IgD-negative memory B cell (primary cell): ENCODE results near the gene KCP. TPM values are rescaled to one million over a fixed set of nuclear protein-coding genes. Genes with fewer than 3 reads are reported as not detected.

Source experiments
- H3K27ac Mint-ChIP-seq, 3 donors: one replicate each; pipeline ENCODE4 v1.8.0; 2020 to 2022; ENCODE audit warnings: mild to moderate bottlenecking in 3 of 3, mixed read lengths in 3 of 3, moderate library complexity in 1 of 3
- H3K27me3 Mint-ChIP-seq: one replicate; pipeline ENCODE4 v1.8.0; 2021; ENCODE audit warnings: mixed read lengths
- H3K36me3 Mint-ChIP-seq: one replicate; pipeline ENCODE4 v1.8.0; 2020; ENCODE audit warnings: mild to moderate bottlenecking, mixed read lengths
- H3K4me1 Mint-ChIP-seq, 3 donors: one replicate each; pipeline ENCODE4 v1.8.0; 2020 to 2022; ENCODE audit warnings: mixed read lengths in 3 of 3, mild to moderate bottlenecking in 1 of 3
- H3K4me3 Mint-ChIP-seq, 4 donors: one replicate each; pipeline ENCODE4 v1.8.0; 2020 to 2022; ENCODE audit warnings: mild to moderate bottlenecking in 4 of 4, mixed read lengths in 4 of 4, moderate library complexity in 3 of 4
- H3K9me3 Mint-ChIP-seq, 3 donors: one replicate each; pipeline ENCODE4 v1.8.0; 2020 to 2021; ENCODE audit warnings: mixed read lengths in 3 of 3, mild to moderate bottlenecking in 1 of 3
- polyA plus RNA-seq: library from polyadenylated mRNA; unstranded; fragments of 300-500 nt; fragmentation: Illumina TruSeq; gene quantifications from one replicate; pipeline ENCODE4 v1.2.3, GENCODE V29; 2021

The KCP gene
- polyA plus RNA-seq, 1 donor from 2014 or later, result 0.26 TPM

DNA sequence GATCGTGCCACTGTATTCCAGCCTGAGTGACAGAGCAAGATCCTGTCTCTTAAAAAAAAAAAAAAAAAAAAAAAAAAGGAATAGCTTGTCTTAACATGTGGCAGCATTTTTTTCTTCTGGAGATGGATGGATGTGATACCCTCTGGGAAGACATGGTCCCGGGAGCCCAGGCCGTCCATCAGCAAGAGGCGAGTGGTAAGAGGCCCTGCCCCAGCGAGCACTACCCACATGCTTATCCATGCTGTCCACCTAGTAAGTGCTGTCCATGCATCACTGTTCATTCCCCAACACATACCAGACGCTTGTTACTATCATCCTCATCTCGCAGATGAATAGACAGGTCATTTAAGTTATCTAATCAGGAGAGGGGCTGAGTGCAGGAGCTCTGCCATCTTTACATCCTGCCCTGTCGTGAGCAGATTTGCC lies 35.0 kb downstream of the KCP start:
- H3K9me3 Mint-ChIP-seq, result no peaks in the 10 kb centered on the region
- H3K4me3 Mint-ChIP-seq, result no peak overlapping the region
- H3K4me1 Mint-ChIP-seq, result peaks cover 0 to 6% (median 2%) of the 10 kb centered on the region in 3 donors
- H3K27ac Mint-ChIP-seq, result no peak overlapping the region
- no peaks in the 10 kb centered on the region for H3K27me3 Mint-ChIP-seq
- H3K36me3 Mint-ChIP-seq, result peaks cover 2% of the 10 kb centered on the region

GRCh38 chr7:128874140-128875031 lies 36.1 kb downstream of the KCP start:
- peaks cover 5 to 11% (median 7%) of the 10 kb centered on the region in 3 donors for H3K4me1 Mint-ChIP-seq
- no peak overlapping the region for H3K4me3 Mint-ChIP-seq
- H3K36me3 Mint-ChIP-seq, result peaks cover 4% of the 10 kb centered on the region
- no peak overlapping the region for H3K27ac Mint-ChIP-seq
- peaks cover 6% of the 10 kb centered on the region for H3K27me3 Mint-ChIP-seq
- H3K9me3 Mint-ChIP-seq, result no peaks in the 10 kb centered on the region

GRCh38 chr7:128873234-128873633 lies 37.3 kb downstream of the KCP start:
- Mint-ChIP-seq H3K9me3 (no peaks in the 10 kb centered on the region), H3K27ac (no peak overlapping the region), H3K4me1 (peaks cover 5 to 11% (median 9%) of the 10 kb centered on the region in 3 donors), H3K36me3 (peaks cover 4% of the 10 kb centered on the region), H3K4me3 (no peak overlapping the region), H3K27me3 (peaks cover 6% of the 10 kb centered on the region)

GRCh38 chr7:128872394-128872824 lies 38.1 kb downstream of the KCP start:
- Mint-ChIP-seq H3K36me3 (peaks cover 4% of the 10 kb centered on the region), H3K4me1 (peaks cover 7 to 11% (median 10%) of the 10 kb centered on the region in 3 donors), H3K9me3 (no peaks in the 10 kb centered on the region), H3K27me3 (peaks cover 6% of the 10 kb centered on the region), H3K4me3 (no peak overlapping the region), H3K27ac (peak overlapping the region in 1 of 3 donors; percentile 41)

DNA sequence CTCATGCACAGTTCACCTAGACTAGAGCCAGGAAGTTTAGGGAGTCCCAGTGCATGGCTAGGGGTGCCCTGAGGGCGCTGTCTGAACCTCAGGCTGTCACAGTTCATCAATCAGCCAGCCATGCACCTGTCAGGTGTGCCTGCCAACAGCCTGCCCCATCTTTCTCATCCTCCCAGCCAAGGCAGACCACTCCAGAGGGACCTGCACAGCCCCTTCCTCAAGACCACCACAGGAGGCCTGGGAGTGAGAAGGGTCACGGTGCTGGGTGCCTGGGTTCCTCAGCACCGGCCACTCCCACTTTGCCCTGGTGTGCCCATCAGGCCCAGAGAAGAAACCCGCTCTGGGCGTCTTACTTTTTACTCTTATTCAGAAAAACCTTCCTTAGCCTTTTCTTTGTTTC lies 39.5 kb downstream of the KCP start:
- Mint-ChIP-seq H3K4me3 (peak overlapping the region in 3 of 4 donors; percentile 27 to 65 (median 54)), H3K27me3 (peaks cover 6% of the 10 kb centered on the region), H3K36me3 (peaks cover 4% of the 10 kb centered on the region), H3K4me1 (peaks cover 7 to 15% (median 15%) of the 10 kb centered on the region in 3 donors), H3K27ac (peak overlapping the region in 2 of 3 donors; percentile 43 to 79), H3K9me3 (no peaks in the 10 kb centered on the region)

DNA sequence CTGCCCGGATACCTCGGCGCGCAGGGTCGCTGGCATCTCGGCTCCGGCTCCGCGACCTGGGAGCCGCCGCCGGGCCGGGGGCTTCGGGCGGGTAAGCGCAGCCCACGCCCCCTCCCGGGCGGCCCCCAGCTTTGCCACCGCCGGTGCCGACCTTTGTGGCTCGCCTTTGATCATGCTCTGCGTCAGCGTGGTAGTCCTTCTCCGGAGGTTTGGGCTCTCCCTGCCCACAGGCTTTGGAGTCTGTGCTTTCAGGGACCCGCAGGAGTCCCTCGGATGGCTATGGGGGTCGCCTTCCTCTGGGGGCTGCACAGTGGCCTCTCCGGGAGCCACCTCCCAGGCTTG lies 40.6 kb downstream of the KCP start:
- H3K27ac Mint-ChIP-seq, result peak overlapping the region in 1 of 3 donors; percentile 79
- peaks cover 11% of the 10 kb centered on the region for H3K36me3 Mint-ChIP-seq
- peaks cover 6% of the 10 kb centered on the region for H3K27me3 Mint-ChIP-seq
- H3K9me3 Mint-ChIP-seq, result no peaks in the 10 kb centered on the region
- H3K4me1 Mint-ChIP-seq, result peaks cover 8 to 16% (median 15%) of the 10 kb centered on the region in 3 donors
- peak overlapping the region; percentile 64 to 90 (median 76) for H3K4me3 Mint-ChIP-seq

GRCh38 chr7:128869138-128869943 lies 41.2 kb downstream of the KCP start:
- Mint-ChIP-seq H3K9me3 (no peaks in the 10 kb centered on the region), H3K4me1 (peaks cover 12 to 20% (median 15%) of the 10 kb centered on the region in 3 donors)

GRCh38 chr7:128868624-128869137 lies 41.8 kb downstream of the KCP start:
- no peaks in the 10 kb centered on the region for H3K9me3 Mint-ChIP-seq
- H3K27me3 Mint-ChIP-seq, result peaks cover 6% of the 10 kb centered on the region
- peak overlapping the region in 3 of 4 donors; percentile 71 to 81 (median 74) for H3K4me3 Mint-ChIP-seq
- H3K27ac Mint-ChIP-seq, result peak overlapping the region in 1 of 3 donors; percentile 71
- peaks cover 16 to 21% (median 17%) of the 10 kb centered on the region in 3 donors for H3K4me1 Mint-ChIP-seq
- peaks cover 11% of the 10 kb centered on the region for H3K36me3 Mint-ChIP-seq

More at GRCh38 chr7:128869138-128869943, 41.2 kb downstream of the KCP start:
- H3K4me3 Mint-ChIP-seq, result peak overlapping the region in 3 of 4 donors; percentile 71 to 83 (median 81)
- peaks cover 6% of the 10 kb centered on the region for H3K27me3 Mint-ChIP-seq
- peak overlapping the region in 1 of 3 donors; percentile 71 for H3K27ac Mint-ChIP-seq
- H3K36me3 Mint-ChIP-seq, result peaks cover 11% of the 10 kb centered on the region

DNA sequence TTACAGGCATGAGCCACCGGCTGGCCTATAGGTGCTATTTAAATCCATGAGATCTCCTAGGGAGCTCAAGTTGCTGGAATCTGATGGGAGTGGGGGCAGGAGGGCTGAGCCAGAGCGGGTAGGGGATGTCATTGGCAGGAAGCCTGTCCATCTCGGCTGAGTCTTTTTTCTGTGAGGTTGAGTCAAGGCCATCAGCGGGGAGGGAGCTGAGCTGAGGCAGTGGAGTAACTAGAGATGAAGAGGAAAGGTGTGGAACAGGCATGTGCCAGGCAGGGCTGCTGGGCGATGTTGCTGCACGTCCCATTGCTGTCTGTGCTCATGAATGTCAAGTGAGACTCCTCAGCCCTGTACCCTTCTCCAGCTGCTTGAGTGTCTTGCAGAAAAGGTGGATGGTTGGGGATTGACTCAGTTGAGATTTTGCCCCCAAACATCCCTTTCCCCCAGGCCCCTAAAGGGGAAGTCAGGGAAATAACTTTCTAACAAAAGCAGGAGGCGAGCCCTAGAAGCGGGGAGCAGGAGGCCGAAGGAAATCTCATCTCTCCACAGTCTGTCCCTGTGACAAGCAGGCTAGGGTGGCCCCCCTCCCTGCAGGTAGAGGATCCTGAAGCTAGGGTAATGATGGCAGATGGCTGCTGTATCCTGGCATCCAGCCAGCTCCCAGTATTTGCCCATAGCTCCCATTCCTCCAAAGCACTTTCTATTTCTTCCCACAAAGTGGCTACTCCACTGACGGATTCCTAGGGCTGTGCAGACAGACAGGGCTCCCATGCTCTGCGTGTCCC lies 42.5 kb downstream of the KCP start:
- Mint-ChIP-seq H3K4me3 (peak overlapping the region in 3 of 4 donors; percentile 42 to 74 (median 45)), H3K4me1 (peaks cover 18 to 27% (median 19%) of the 10 kb centered on the region in 3 donors), H3K27ac (peak overlapping the region in 2 of 3 donors; percentile 63 to 71), H3K36me3 (peaks cover 11% of the 10 kb centered on the region), H3K27me3 (peaks cover 6% of the 10 kb centered on the region), H3K9me3 (no peaks in the 10 kb centered on the region)

GRCh38 chr7:128867241-128867640 lies 43.3 kb downstream of the KCP start:
- no peak overlapping the region for H3K27ac Mint-ChIP-seq
- H3K4me3 Mint-ChIP-seq, result peak overlapping the region in 2 of 4 donors; percentile 1 to 19
- no peaks in the 10 kb centered on the region for H3K9me3 Mint-ChIP-seq
- peaks cover 11% of the 10 kb centered on the region for H3K36me3 Mint-ChIP-seq
- peaks cover 6% of the 10 kb centered on the region for H3K27me3 Mint-ChIP-seq
- peaks cover 24 to 35% (median 24%) of the 10 kb centered on the region in 3 donors for H3K4me1 Mint-ChIP-seq

DNA sequence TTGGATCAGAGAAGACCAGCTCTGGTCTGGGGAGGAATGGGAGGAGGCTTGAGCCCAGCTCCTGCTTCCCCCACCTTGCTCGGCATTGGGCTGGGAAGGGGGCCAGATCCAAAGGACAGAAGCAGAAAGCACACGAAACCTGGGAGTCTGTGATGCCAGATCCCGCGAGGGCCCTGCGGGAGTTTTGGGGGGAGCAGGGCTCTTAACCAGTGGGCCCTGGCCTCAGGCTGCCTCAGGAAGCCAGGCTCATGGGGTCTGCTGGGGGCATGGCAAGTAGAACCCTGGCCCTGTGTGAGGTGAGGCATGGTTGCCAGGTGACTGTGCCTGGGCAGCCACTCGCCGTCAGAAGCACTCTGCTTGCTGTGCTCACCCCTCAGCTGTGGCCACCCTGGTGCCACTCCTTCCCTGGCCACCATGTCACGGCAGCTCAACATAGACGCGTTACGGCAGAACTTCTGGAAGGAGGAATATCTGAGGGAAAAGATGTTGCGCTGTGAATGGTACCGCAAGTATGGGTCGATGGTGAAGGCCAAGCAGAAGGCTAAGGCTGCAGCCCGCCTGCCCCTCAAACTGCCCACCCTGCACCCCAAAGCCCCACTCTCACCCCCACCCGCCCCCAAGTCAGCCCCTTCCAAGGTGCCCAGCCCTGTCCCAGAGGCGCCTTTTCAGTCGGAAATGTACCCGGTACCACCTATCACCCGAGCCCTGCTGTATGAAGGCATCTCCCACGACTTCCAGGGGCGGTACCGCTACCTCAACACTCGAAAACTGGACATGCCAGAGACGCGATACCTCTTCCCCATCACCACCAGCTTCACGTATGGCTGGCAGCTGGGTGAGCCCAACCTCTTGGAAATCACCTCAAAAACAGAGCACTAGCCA lies 44.3 kb downstream of the KCP start:
- Mint-ChIP-seq H3K4me3 (peak overlapping the region in 1 of 4 donors; percentile 36), H3K27me3 (peaks cover 6% of the 10 kb centered on the region), H3K4me1 (peaks cover 24 to 32% (median 27%) of the 10 kb centered on the region in 3 donors), H3K36me3 (peaks cover 11% of the 10 kb centered on the region), H3K9me3 (no peaks in the 10 kb centered on the region), H3K27ac (peak overlapping the region in 2 of 3 donors; percentile 79 to 80)

GRCh38 chr7:128865303-128865702 lies 45.2 kb downstream of the KCP start:
- Mint-ChIP-seq H3K36me3 (peaks cover 10% of the 10 kb centered on the region), H3K9me3 (no peaks in the 10 kb centered on the region), H3K4me3 (peak overlapping the region in 2 of 4 donors; percentile 36 to 61), H3K27me3 (peaks cover 4% of the 10 kb centered on the region), H3K27ac (peak overlapping the region in 2 of 3 donors; percentile 79 to 80), H3K4me1 (peaks cover 24 to 29% (median 26%) of the 10 kb centered on the region in 3 donors)

- peak overlapping the region; percentile 96 to 100 (median 99) for H3K27ac Mint-ChIP-seq
- peaks cover 21 to 27% (median 22%) of the 10 kb centered on the region in 3 donors for H3K4me1 Mint-ChIP-seq
- peak overlapping the region; percentile 92 to 100 (median 97) for H3K4me3 Mint-ChIP-seq
- no peaks in the 10 kb centered on the region for H3K27me3 Mint-ChIP-seq
- no peaks in the 10 kb centered on the region for H3K9me3 Mint-ChIP-seq
- peaks cover 9% of the 10 kb centered on the region for H3K36me3 Mint-ChIP-seq
Measured at GRCh38 chr7:128863433-128863989, 47.0 kb downstream of the KCP start.
